Thymus (tissue), 11 donors: Measurements from ENCODE around the gene DIAPH1. TPM values are rescaled to one million over a fixed set of nuclear protein-coding genes. Genes with fewer than 3 reads are reported as not detected.

ENCODE experiments used
- DNase-seq, 9 donors: peaks; one replicate each; pipeline ENCODE4 v3.0.0-alpha.2; 2013; ENCODE audit warnings: low spot score in 9 of 9, low read depth in 6 of 9, missing footprints in 1 of 9
- H3K27ac ChIP-seq, 2 donors: one replicate each; pipeline ENCODE4 v1.5.1; 2013; ENCODE audit warnings: control low read depth in 1 of 2, low read depth in 1 of 2, low read length in 1 of 2, mild to moderate bottlenecking in 1 of 2, moderate library complexity in 1 of 2
- H3K27me3 ChIP-seq, 2 donors: one replicate each; pipeline ENCODE4 v1.5.1; 2013; ENCODE audit warnings: low read length in 1 of 2; ENCODE audit not compliant: control insufficient read depth in 2 of 2, insufficient read depth in 1 of 2
- H3K36me3 ChIP-seq, 2 donors: one replicate each; pipeline ENCODE4 v1.5.1; 2013; ENCODE audit warnings: low read length in 1 of 2, mild to moderate bottlenecking in 1 of 2, moderate library complexity in 1 of 2; ENCODE audit not compliant: control insufficient read depth in 2 of 2, insufficient read depth in 2 of 2
- H3K4me1 ChIP-seq, 2 donors: one replicate each; pipeline ENCODE4 v1.5.1; 2013; ENCODE audit warnings: low read length in 2 of 2; ENCODE audit not compliant: control insufficient read depth in 2 of 2, insufficient read depth in 2 of 2
- H3K4me3 ChIP-seq, 2 donors: one replicate each; pipeline ENCODE4 v1.5.1; 2013; ENCODE audit warnings: low read length in 2 of 2, control low read depth in 1 of 2, mild to moderate bottlenecking in 1 of 2
- H3K9me3 ChIP-seq, 2 donors: one replicate each; pipeline ENCODE4 v1.5.1; 2013; ENCODE audit warnings: low read length in 1 of 2, mild to moderate bottlenecking in 1 of 2; ENCODE audit not compliant: control insufficient read depth in 2 of 2, insufficient read depth in 1 of 2
- WGBS: extraction: QIAGEN DNeasy Blood & Tissue Kit; methylation state at CpG from one replicate; pipeline ENCODE4 v1.1.7; 2013; 5-methylcytosine and 5-hydroxymethylcytosine counted together
- polyA plus RNA-seq: library from polyadenylated mRNA; stranded (reverse); fragments of 200-250 nt; gene quantifications from one replicate; pipeline ENCODE4 v1.2.3, GENCODE V29; 2013
- total RNA-seq: library from RNA; stranded (reverse); fragments of 120-200 nt; gene quantifications from one replicate; pipeline ENCODE4 v1.2.4, GENCODE V29; 2013
- donor health status: healthy.

DIAPH1 gene
- total and polyA plus RNA-seq, 2 donors = 28.0 to 80.0 TPM

- Histone ChIP-seq H3K27ac (no peak overlapping the region), H3K27me3 (no peaks in the 10 kb centered on the region), H3K4me1 (no peaks in the 10 kb centered on the region), H3K36me3 (no peaks in the 10 kb centered on the region), H3K4me3 (no peak overlapping the region), H3K9me3 (no peaks in the 10 kb centered on the region)
- no peak for DNase-seq
- WGBS = 96% methylated on average over 7 of the region's 7 CpGs
These were observed 117.0 kb downstream of the DIAPH1 start for GRCh38 chr5:141501761-141502160.

- peaks cover 0 to 7% of the 10 kb centered on the region in 2 donors for H3K9me3 ChIP-seq
- no peak for DNase-seq
- H3K4me1 ChIP-seq = peaks cover 0 to 37% of the 10 kb centered on the region in 2 donors
- no peaks in the 10 kb centered on the region for H3K36me3 ChIP-seq
- WGBS = 71% methylated on average over 4 of the region's 4 CpGs
- no peak overlapping the region for H3K27ac ChIP-seq
- peaks cover 28 to 54% of the 10 kb centered on the region in 2 donors for H3K27me3 ChIP-seq
- no peak overlapping the region for H3K4me3 ChIP-seq
These were observed 122.8 kb downstream of the DIAPH1 start for GRCh38 chr5:141496038-141496437.

GRCh38 chr5:141495453-141495811, 123.4 kb downstream of the DIAPH1 start:
- H3K27me3 ChIP-seq = peaks cover 30 to 60% of the 10 kb centered on the region in 2 donors
- no peak for DNase-seq
- peaks cover 0 to 38% of the 10 kb centered on the region in 2 donors for H3K4me1 ChIP-seq
- H3K4me3 ChIP-seq = no peak overlapping the region
- H3K9me3 ChIP-seq = peaks cover 0 to 7% of the 10 kb centered on the region in 2 donors
- WGBS = 82% methylated on average over 8 of the region's 8 CpGs
- H3K27ac ChIP-seq = no peak overlapping the region
- H3K36me3 ChIP-seq = no peaks in the 10 kb centered on the region

GRCh38 chr5:141494761-141495452, 123.9 kb downstream of the DIAPH1 start:
- no peak overlapping the region for H3K27ac ChIP-seq
- no peaks in the 10 kb centered on the region for H3K36me3 ChIP-seq
- H3K27me3 ChIP-seq = peaks cover 34 to 65% of the 10 kb centered on the region in 2 donors
- WGBS = 43% methylated on average over 22 of the region's 22 CpGs
- H3K4me3 ChIP-seq = peak overlapping the region in 1 of 2 donors; percentile 4
- peaks cover 0 to 38% of the 10 kb centered on the region in 2 donors for H3K4me1 ChIP-seq
- H3K9me3 ChIP-seq = peaks cover 0 to 7% of the 10 kb centered on the region in 2 donors
- no peak for DNase-seq

GRCh38 chr5:141493500-141494422, 125.0 kb downstream of the DIAPH1 start:
- Histone ChIP-seq H3K4me3 (no peak overlapping the region), H3K36me3 (no peaks in the 10 kb centered on the region), H3K27me3 (peaks cover 34 to 76% of the 10 kb centered on the region in 2 donors), H3K4me1 (peaks cover 0 to 38% of the 10 kb centered on the region in 2 donors), H3K27ac (no peak overlapping the region), H3K9me3 (peaks cover 1 to 7% of the 10 kb centered on the region in 2 donors)
- no peak for DNase-seq
- 89% methylated on average over 10 of the region's 10 CpGs for WGBS

- H3K4me1 ChIP-seq = peaks cover 0 to 38% of the 10 kb centered on the region in 2 donors
- H3K27ac ChIP-seq = no peak overlapping the region
- 8% methylated on average over 68 of the region's 68 CpGs for WGBS
- peaks cover 34 to 88% of the 10 kb centered on the region in 2 donors for H3K27me3 ChIP-seq
- no peaks in the 10 kb centered on the region for H3K36me3 ChIP-seq
- no peak for DNase-seq
- no peak overlapping the region for H3K4me3 ChIP-seq
- H3K9me3 ChIP-seq = peaks cover 1 to 7% of the 10 kb centered on the region in 2 donors
These were observed 126.5 kb downstream of the DIAPH1 start for GRCh38 chr5:141492168-141492885.

GRCh38 chr5:141491323-141492167, 127.3 kb downstream of the DIAPH1 start:
- WGBS = 10% methylated on average over 66 of the region's 66 CpGs
- H3K4me3 ChIP-seq = no peak overlapping the region
- peaks cover 1 to 7% of the 10 kb centered on the region in 2 donors for H3K9me3 ChIP-seq
- peaks cover 0 to 37% of the 10 kb centered on the region in 2 donors for H3K4me1 ChIP-seq
- no peaks in the 10 kb centered on the region for H3K36me3 ChIP-seq
- H3K27ac ChIP-seq = no peak overlapping the region
- H3K27me3 ChIP-seq = peaks cover 34 to 95% of the 10 kb centered on the region in 2 donors
- DNase-seq = no peak

GRCh38 chr5:141490771-141491170, 128.0 kb downstream of the DIAPH1 start:
- peaks cover 36 to 97% of the 10 kb centered on the region in 2 donors for H3K27me3 ChIP-seq
- no peak for DNase-seq
- H3K9me3 ChIP-seq = peaks cover 1 to 7% of the 10 kb centered on the region in 2 donors
- no peak overlapping the region for H3K27ac ChIP-seq
- peaks cover 0 to 30% of the 10 kb centered on the region in 2 donors for H3K4me1 ChIP-seq
- no peak overlapping the region for H3K4me3 ChIP-seq
- WGBS = 89% methylated on average over 13 of the region's 13 CpGs
- H3K36me3 ChIP-seq = no peaks in the 10 kb centered on the region
